ENCODE results near the gene PLA2G12A. TPM values are rescaled to one million over a fixed set of nuclear protein-coding genes. Genes with fewer than 3 reads are reported as not detected.

Gene PLA2G12A
- total RNA-seq, 2 experiments from 2014 or later: 17.9 to 21.6 TPM

GRCh38 chr4:109671350-109671749, 58.5 kb downstream of the PLA2G12A start:
- Mint-ChIP-seq H3K4me1 (ENCODE audit: low read depth) (peaks cover 47% of the 10 kb centered on the region), H3K27ac (peak overlapping the region; percentile 18), H3K36me3 (peaks cover 27% of the 10 kb centered on the region), H3K4me3 (no peak overlapping the region), H3K27me3 (no peaks in the 10 kb centered on the region), H3K9me3 (peaks cover 13% of the 10 kb centered on the region)
- ChIA-PET CTCF (interaction anchor here (1.2 kb wide), 1 partner anchor 100 kb away, joined by 3 read pairs; no protein-coding TSS in a partner anchor), POLR2A (no interaction called here)
- DNase-seq: no peak
- intact Hi-C loops (cut with micrococcal nuclease): no loop called here

DNA sequence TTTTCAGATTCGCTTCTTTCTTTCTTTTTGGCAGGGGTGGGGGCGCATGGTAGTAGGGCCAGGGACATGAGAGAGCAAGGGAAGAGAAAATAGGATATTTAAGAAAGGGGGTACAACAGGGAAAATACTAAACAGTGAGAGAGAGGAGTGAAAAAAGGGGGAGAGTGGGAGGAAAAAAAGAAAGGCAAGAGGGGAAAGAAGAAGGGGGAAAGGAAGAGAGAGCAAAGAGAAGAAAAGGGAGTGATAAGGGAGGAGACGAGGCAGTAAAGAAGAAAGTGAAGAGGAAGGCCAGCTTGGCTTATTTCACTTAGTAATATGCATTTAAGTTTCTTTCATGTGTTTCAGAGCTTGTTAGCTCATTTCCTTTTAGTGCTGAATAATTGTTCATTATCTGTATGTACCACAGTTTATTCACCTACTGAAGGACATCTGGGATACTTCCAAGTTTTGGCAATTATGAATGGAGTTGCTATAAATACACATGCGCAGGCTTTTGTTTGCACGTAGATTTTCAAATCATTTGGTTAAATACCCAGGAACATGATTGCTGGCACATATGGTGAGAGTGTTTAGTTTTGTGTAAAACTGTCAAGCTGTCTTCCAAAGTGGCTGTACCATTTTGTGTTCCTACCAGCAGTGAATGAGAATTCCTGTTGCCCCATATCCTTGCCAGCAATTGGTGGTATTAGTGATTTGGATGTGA, 63.9 kb downstream of the PLA2G12A start:
- POLR2A ChIA-PET: no interaction called here
- Mint-ChIP-seq H3K4me1 (ENCODE audit: low read depth) (peaks cover 48% of the 10 kb centered on the region), H3K27ac (no peak overlapping the region), H3K27me3 (no peaks in the 10 kb centered on the region), H3K36me3 (peaks cover 12% of the 10 kb centered on the region), H3K4me3 (no peak overlapping the region), H3K9me3 (peaks cover 3% of the 10 kb centered on the region)
- CTCF ChIA-PET: no interaction called here
- no peak for DNase-seq
- intact Hi-C loops (cut with micrococcal nuclease): loop anchor here (10.0 kb wide), 1 partner anchor 299 kb away; no protein-coding TSS in a partner anchor

GRCh38 chr4:109662771-109663170, 67.1 kb downstream of the PLA2G12A start:
- Mint-ChIP-seq H3K27me3 (no peaks in the 10 kb centered on the region), H3K4me3 (no peak overlapping the region), H3K27ac (no peak overlapping the region), H3K4me1 (ENCODE audit: low read depth) (peaks cover 35% of the 10 kb centered on the region), H3K36me3 (peaks cover 5% of the 10 kb centered on the region), H3K9me3 (no peaks in the 10 kb centered on the region)
- intact Hi-C loops (cut with micrococcal nuclease): loop anchor here (10.0 kb wide), 1 partner anchor 302 kb away; no protein-coding TSS in a partner anchor
- no peak for DNase-seq
- CTCF ChIA-PET: interaction anchor here (1.0 kb wide), 1 partner anchor 230 kb away, joined by 3 read pairs; no protein-coding TSS in a partner anchor
- POLR2A ChIA-PET: interaction anchor here (0.6 kb wide), 1 partner anchor 54 kb away, joined by 3 read pairs; no protein-coding TSS in a partner anchor

GRCh38 chr4:109662116-109662515, 67.8 kb downstream of the PLA2G12A start:
- H3K9me3 Mint-ChIP-seq: no peaks in the 10 kb centered on the region
- ChIA-PET POLR2A (interaction anchor here (0.6 kb wide), 1 partner anchor 53 kb away, joined by 3 read pairs; no protein-coding TSS in a partner anchor), CTCF (no interaction called here)
- peaks cover 35% of the 10 kb centered on the region for H3K4me1 Mint-ChIP-seq (ENCODE audit: low read depth)
- no peak overlapping the region for H3K4me3 Mint-ChIP-seq
- no peak for DNase-seq
- no peak overlapping the region for H3K27ac Mint-ChIP-seq
- intact Hi-C loops (cut with micrococcal nuclease): loop anchor here (10.0 kb wide), 1 partner anchor 303 kb away; no protein-coding TSS in a partner anchor
- H3K27me3 Mint-ChIP-seq: no peaks in the 10 kb centered on the region
- peaks cover 5% of the 10 kb centered on the region for H3K36me3 Mint-ChIP-seq

Other genes starting within 250 kb of the PLA2G12A start
- gene MCUB, start 169.8 kb downstream of the PLA2G12A start, total RNA-seq: 10 to 100 TPM; 76.7 to 80.5 TPM
- 10 to 100 TPM; 18.4 to 29.9 TPM for gene CASP6, start 26.6 kb downstream of the PLA2G12A start, total RNA-seq
- gene CFI, start 71.9 kb upstream of the PLA2G12A start, total RNA-seq: under 1 TPM in 1 of 2 experiments, not detected in 1; 0.46 TPM
- 10 to 100 TPM; 30.5 to 32.8 TPM for gene GAR1, start 85.7 kb upstream of the PLA2G12A start, total RNA-seq
- under 1 TPM; 0.14 to 0.19 TPM for gene RRH, start 97.9 kb upstream of the PLA2G12A start, total RNA-seq
- under 1 TPM; 0.10 to 0.14 TPM for gene LRIT3, start 118.0 kb upstream of the PLA2G12A start, total RNA-seq
- not detected for gene EGF, start 182.8 kb upstream of the PLA2G12A start, total RNA-seq